Measurements from ENCODE around the gene CACNA1A.
A peak's percentile ranks its signal among the peaks of the same experiment; 100 is the strongest.
"Not testable (repeated sequence)": the region's sequence is repeated elsewhere in the genome, so short reads cannot be mapped to it uniquely, and the experiment has no call there.

CACNA1A gene

GRCh38 chr19:13492128-13492527 lies 14.2 kb downstream of the CACNA1A start:
- DNase-seq = no peak

- no peak for DNase-seq
These were observed 18.3 kb downstream of the CACNA1A start for GRCh38 chr19:13487985-13488384.

DNA sequence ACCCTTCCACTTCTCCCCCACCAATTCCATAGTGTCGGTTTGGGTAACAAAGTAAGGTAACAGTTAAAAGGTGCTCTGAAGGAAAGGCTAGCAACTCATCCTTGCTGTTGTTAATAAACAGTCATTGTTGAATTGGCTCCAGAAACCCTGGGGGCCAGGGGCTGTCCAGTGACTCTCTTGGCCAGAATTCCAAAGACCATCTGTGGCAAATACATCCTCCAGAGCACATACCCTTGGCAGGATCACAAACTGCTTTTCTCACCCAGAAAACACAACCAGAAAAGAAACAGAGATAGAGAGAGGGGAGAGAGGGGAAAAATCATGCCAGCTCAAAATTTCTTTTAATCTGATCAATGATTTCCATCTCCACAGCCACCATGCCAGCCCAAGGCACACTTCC lies 22.1 kb downstream of the CACNA1A start:
- no peak for DNase-seq

DNA sequence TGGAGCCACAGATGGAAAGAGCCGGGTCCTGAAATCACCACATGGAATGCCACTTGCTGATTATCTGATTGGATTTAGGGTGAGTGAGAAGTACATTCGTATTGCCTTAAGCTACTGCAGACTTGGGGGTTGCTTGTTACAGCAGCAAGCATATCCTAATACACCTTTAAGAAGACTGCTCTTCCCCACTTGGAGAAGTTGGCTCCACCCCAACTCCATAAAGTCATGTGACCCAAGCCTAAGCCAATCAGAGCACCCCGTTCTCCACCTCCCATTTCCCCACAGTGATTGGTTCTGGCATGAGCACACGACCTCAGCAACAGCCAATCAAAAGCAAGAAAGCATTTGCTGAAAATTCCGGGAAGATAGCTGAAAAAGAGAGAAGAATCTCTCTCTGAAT lies 23.1 kb downstream of the CACNA1A start:
- no peak for DNase-seq

DNA sequence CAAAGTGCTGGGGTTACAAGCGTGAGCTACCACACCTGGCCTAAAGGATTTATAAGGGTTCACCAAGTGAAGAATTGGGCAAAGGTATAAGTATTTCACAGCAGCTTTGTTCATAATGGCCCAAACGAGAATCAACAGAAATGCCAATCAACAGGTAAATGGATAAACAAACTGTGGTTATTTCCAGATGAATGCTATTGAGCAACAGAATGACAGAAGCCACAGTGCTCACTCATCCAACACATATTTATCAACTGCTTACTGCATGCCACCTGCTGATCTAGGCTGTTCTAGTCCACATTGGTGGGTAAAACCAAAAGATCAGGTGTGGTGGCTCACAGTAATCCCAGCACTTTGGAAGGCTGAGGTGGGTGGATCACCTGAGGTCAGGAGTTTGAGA lies 27.7 kb downstream of the CACNA1A start:
- DNase-seq = no peak

DNA sequence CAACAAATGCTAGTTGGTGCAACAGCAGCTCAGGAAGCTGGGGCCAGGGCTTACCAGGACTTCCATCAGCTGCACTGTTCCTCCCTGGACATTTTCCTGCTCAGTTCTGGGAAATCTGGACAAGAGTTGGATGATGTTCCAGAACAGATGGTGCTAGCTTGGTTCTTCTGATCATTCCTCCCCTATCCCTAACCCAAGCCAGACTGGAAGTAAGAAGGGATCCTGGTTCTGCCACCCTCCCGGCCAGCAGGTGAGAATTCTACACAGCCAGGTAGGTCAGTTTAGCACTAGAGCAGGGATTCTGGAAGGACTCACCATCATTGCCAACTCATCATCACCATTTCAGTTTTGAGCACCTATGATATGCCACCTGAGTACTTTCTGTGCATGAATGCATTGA lies 30.2 kb downstream of the CACNA1A start:
- DNase-seq = no peak

DNA sequence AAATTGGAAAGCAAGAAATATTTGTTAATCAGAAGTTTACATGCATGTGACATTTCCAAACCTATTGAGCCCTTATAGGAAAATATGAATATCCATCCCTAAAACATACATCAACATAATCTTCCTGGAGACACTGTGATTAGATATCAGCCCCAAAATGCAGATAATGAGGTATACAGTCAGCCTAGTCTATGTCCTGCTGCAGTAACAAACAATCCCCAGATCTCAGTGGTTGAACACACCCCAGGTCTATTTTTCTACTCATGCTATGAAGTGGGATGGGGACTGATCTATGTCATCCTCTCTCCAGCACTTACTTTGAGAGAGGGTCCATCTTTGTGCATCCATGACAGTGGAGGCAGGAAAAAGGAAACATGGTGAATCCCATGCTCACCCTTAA lies 31.2 kb downstream of the CACNA1A start:
- no peak for DNase-seq

DNA sequence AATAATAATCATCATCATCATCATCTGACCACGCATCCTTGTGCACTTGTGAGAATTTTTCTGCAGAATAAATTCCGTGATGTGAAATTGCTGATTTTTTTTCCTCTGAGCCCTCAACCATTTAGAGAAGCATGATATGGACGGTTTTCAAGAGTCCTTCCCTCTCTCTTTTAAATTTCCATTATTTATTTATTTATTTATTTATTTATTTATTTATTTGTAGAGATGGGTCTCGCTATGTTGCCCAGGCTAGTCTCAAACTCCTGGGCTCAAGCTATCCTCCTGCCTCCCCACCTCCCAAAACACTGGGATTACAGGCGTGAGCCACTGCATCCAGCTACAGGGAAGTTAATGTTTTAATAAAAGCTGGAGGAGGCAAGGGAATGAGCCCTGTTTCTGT lies 39.6 kb downstream of the CACNA1A start:
- no peak for DNase-seq

- no peak for DNase-seq
These were observed 43.0 kb downstream of the CACNA1A start for GRCh38 chr19:13463296-13463695.

DNA sequence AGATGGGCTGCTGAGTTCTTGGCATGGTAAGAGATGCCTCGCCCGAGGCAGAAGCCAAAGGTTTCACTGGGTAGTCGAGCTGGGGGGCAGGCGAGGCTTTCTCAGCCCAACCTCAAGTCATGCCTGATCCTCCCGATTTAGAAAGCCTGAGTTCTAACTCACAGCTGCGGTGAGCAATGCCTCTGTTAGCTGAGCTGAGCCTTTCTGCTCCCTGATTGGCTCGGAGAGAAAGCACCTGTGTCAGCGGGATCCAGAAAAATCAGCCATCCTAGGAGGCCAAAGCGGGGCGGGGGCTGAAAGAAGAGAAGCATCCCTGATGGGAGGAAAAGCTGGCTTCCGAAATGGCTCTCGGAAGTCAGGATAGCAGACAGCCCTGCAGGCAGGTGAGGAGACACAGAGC lies 44.7 kb downstream of the CACNA1A start:
- DNase-seq = no peak

DNA sequence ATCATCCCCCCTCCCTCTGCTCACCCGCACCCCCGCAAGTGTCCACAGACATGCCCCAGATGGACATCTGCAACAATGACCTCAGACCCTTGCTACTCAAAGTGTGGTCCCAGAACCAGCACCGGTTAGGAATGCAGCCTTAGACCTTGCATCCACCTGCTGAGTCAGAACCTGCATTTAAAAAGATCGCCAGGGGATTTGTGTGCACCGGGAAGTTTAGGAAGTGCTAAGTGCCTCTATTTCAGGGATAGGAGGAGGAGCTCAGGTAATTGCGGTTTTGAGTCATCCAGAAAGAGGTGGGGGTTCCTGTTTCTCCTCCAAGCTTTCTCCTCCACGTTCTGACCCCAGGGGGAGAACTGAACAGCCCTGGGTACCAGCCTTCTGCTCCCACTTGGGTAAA lies 46.2 kb downstream of the CACNA1A start:
- no peak for DNase-seq

- DNase-seq = no peak
These were observed 46.9 kb downstream of the CACNA1A start for GRCh38 chr19:13459351-13459750.

- DNase-seq = no peak
These were observed 54.8 kb downstream of the CACNA1A start for GRCh38 chr19:13451434-13451995.

DNA sequence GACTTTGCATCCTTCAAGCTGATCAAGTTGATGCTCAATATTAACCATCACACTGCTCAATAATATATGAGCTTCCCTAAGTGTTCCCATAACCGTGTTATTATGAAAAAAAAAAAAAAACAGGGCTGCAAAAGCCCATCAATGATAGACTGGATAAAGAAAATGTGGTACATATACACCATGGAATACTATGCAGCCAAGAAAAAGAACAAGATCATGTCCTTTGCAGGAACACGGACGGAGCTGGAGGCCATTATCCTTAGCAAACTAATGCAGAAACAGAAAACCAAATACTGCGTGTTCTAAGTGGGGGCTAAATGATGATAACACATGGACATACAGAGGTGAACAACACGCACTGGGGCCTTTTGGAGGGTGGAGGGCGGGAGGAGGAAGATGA lies 58.3 kb downstream of the CACNA1A start:
- DNase-seq = no peak

GRCh38 chr19:13441810-13442512 lies 64.3 kb downstream of the CACNA1A start:
- DNase-seq = peak; percentile 50

GRCh38 chr19:13437919-13438618 lies 68.2 kb downstream of the CACNA1A start:
- DNase-seq = no peak

- no peak for DNase-seq
These were observed 69.9 kb downstream of the CACNA1A start for GRCh38 chr19:13436352-13436751.

DNA sequence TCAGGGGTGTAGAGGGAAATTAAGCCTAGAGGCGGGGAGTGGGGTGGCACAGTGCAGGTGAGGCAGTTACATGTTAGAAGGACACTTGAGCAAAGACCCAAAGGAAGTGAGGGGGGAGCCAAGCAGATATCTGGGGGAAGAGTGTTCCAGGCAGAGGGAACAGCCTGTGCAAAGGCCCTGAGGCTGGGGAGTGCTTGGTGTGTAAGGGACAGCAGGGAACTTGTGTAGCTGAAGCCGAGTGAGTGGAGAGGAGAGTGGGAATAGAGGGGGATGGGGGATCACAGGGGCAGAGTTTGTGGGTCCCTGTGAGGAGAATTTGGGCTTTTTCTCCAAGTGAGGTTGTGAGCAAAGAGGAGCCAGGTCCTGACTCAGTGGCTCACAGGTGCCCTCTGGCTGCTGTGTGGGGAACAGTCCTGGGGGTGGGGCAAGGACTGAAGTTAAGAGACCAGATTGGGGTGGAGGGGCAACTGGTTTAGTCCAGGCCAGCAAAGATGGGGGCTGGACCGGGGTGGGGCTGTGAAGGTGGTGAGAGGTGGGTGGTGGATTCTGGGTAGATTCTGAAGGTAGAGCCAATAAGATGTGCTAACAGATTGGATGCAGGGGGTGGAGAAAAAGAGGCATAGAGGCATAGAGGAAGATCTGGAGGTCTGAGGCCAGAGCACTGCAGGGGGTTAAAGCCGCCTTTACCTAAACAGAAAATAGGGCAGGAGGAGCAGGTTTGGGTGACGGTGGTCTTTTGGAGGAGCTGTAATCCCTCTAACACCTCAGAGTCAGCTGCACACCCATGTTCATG lies 75.3 kb downstream of the CACNA1A start:
- DNase-seq = peak; percentile 44

DNA sequence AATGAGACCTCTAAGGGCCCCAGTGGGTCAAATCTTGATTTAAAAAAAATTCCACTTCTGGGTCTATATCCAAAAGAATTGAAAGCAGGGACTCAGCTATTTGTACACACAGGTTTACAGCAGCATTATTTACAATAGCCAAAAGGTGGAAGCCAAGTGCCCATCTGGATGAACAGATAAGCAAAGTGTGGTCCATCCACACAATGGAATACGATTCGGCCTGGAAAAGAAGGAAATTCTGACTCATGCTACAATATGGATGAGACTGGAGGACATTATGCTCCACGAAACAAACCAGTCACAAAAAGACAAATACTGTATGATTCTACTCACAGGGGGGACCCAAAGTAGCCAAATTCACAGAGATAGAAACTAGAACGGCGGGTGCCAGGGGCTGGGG lies 76.7 kb downstream of the CACNA1A start:
- DNase-seq = no peak

DNA sequence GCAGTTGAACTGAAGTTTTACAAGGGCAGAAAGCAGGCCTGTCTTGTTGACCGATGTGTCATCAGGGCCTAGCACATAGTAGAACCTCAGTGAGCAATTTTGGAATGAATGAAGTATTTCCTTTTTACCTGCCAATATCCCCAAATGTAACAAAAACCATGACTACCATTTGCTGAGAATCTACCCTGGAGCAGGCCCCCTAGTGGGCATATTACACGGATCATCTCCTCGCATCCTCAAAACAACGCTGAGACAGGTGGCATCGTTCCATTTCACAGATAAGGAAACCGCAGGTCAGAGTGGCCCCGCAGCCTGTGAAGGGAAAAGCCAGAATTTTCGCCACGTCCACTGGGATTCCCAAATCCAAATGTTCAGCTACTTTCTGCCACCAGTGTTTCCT lies 77.9 kb downstream of the CACNA1A start:
- DNase-seq = peak; percentile 10

- DNase-seq = no peak
These were observed 78.8 kb downstream of the CACNA1A start for GRCh38 chr19:13427273-13428051.

DNA sequence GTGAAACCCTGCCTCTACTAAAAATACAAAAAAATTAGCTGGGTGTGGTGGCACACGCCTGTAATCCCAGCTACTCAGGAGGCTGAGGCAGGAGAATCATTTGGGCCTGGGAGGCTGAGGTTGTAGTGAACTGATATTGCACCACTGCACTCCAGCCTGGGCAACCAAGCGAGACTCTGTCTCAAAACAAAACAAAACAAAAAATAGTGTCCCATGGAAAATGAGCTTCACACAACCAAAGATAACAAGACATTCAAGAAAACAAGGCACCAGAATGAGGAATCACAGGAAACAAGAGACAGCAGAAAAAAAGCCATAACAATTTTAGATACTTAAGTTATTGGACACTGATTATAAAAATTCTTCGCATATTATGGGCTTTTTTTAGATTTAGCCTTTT lies 80.4 kb downstream of the CACNA1A start:
- DNase-seq = not testable (repeated sequence)

DNA sequence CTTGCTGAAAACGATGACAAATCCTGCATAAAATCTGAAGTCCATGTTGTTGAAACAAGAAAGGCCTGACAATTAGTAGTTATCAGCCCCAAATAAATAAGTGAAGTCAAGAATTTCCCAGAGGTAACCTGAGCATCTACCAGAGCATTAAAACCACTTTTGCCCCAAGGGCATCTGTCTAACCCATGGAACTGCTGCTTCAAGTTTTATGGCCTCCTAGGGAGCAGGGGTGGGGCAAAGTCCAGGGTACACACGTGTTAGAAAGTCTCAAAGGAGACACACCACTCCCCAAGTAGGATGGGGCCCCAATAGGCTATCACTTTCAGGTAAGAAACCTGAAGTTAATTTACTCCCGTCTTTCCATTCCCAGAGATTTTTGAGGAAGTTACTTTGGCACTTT lies 81.1 kb downstream of the CACNA1A start:
- DNase-seq = no peak

Measured in activated CD4-positive, alpha-beta T cell treated with anti-CD3 and anti-CD28 coated beads, Interleukin-2, amount 50 U/mL, for 1 hour (primary cell).